ENCODE data around the gene OR52N4. TPM values are rescaled to one million over a fixed set of nuclear protein-coding genes. Genes with fewer than 3 reads are reported as not detected.
"Not testable (repeated sequence)": the region's sequence is repeated elsewhere in the genome, so short reads cannot be mapped to it uniquely, and the experiment has no call there.

OR52N4 gene
- total RNA-seq (2014; rRNA removed; shearing (Covaris generic)) = not detected in 2 replicates

DNA sequence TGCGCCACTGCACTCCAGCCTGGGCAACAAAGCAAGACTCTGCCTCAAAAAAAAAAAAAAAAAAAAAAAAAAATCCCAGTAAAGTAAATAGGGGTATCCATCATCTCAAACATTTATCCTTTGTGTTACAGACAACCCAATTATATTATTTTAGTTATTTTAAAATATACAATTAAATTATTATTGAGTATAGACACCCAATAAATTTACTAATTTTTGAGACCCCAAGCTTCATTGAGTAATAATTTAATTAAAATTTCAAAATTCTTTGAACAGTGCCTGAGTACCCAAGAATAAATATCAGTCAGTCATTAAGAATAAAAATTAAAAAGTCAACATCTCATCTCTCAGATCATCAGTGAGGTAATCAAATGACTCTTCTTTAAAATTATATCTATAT lies at the start of gene OR52N4:
TSS of gene OR52N4 (plus strand) at position 301 of the 400 bp plus-strand sequence. CDS start 498 bp downstream, outside the sequence.
- DNase-seq (ENCODE audit: low read depth) = no peak

DNA sequence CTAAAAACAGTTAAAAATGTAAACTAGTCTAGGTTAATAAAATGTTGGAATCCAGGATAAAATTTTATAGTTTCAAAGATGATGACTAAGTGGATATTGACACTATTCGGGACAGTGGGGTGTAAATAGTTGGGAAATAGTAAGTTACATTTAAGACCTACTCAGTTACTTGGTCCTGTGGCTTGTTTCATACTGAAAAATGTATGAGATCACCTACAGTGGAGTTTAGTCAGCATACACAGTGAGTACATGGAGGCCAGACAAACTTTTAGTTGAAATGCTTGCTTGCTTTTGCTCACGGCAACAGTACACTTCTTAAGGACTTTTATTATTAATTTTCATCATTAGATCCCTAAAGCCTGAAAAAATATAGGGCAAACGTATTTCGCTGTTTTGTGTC lies 48.4 kb upstream of the OR52N4 start:
- DNase-seq (ENCODE audit: low read depth) = peak; percentile 26

DNA sequence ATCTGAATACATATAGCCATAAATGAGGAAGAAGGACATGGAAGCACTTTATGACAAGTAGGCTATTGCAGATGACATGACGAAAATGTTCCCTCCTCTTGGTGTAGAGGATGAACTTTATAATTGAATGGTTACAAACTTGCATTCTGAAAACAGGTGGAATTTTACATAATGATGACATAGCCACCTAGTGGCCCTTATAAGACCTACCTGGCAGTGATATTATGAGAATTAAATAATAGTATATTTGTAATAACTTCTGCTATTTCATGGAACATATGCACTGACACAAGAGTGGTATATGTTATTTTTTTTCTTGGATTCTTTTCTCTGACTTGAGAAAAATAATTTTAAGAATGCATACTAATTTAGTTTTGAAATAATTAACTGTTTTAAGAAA lies 41.5 kb upstream of the OR52N4 start:
- peak; percentile 24 for DNase-seq (ENCODE audit: low read depth)

DNA sequence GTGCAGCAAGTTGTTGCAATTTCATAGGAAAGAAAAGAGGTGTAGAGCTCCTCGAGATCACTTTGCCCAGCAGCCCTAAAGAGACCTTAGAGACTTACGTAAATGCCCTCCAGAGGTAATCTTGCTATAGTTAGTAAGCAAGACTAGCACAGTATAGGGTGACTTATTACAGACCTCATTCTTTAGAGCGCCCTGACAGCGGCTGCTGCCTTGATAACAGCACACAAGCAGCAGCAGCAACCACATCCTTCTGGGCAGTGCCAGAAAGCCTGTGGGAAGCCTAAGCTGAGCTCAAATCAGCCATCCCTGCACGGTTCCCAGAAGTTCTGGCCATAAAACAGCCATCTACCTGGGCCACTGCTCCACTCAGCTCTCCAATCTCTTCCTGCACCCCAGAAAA lies 40.3 kb upstream of the OR52N4 start:
- DNase-seq (ENCODE audit: low read depth) = peak; percentile 15

DNA sequence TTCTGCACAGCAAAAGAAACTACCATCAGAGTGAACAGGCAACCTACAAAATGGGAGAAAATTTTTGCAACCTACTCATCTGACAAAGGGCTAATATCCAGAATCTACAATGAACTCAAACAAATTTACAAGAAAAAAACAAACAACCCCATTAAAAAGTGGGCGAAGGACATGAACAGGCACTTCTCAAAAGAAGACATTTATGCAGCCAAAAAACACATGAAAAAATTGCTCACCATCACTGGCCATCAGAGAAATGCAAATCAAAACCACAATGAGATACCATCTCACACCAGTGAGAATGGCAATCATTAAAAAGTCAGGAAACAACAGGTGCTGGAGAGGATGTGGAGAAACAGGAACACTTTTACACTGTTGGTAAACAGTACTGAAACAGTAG lies 37.5 kb upstream of the OR52N4 start:
- DNase-seq (ENCODE audit: low read depth) = not testable (repeated sequence)

DNA sequence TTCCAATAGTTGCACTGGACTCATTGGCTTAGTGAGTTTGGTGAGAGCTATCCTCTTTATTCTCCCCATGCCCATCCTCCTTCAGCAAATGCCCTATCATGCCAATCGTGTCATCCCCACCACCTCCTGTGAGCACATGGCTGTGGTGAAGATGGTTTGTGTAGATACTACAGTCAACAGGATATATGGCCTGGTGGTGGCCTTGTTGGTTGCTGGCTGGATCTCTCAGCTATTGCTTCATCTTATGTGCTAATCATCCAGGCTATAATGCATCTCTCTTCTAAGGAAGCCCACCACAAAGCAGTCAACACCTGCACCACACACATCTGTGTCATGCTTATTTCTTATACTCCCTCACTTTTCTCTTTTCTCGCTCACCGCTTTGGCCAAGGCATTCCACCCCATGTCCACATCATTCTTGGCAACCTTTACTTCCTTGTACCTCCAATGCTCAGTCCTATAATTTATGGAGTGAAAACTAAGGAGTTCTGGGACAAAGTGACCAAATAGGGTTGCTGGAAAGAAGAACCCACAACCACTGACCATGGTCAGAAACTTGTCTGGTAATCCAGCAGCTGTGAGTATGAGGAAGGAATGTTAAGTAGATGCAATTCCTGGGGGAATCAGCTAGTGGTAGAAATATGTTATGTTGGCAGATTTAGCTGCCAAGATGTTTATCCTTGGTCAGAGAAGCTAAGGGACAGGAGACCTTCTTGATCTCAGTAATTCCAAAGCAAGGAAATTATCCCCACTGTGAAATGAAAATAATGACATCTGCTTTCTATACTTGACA lies 34.1 kb upstream of the OR52N4 start:
- DNase-seq (ENCODE audit: low read depth) = no peak

DNA sequence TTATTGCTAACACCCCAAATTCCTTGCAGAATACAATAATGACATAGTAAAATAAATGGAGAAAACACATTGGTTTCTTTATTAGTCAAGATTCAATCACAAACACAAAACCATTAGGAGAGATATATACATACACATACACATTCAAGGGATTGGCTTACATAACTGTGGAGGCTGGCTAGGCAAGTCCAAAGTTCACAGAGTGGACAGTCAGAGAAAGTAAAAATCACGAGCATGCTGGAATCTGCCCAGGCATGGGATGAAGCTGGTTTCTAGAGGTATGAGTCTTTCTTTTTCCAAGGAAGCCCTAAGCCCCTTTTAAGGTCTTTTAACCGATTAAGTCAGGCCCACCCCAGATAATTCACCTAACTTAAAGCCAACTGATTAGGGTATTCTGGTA lies 31.4 kb upstream of the OR52N4 start:
- DNase-seq (ENCODE audit: low read depth) = no peak

DNA sequence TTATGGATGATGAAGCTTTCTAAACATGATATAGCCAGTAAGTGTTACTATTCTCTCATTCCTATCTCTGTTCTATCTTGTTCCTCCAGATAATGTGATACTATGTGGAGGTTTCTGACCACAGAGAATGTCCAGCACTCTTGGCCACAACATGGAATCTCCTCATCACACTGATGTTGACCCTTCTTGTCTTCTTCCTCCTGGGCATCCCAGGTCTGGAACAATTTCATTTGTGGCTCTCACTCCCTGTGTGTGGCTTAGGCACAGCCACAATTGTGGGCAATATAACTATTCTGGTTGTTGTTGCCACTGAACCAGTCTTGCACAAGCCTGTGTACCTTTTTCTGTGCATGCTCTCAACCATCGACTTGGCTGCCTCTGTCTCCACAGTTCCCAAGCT lies 27.7 kb upstream of the OR52N4 start:
- no peak for DNase-seq (ENCODE audit: low read depth)

DNA sequence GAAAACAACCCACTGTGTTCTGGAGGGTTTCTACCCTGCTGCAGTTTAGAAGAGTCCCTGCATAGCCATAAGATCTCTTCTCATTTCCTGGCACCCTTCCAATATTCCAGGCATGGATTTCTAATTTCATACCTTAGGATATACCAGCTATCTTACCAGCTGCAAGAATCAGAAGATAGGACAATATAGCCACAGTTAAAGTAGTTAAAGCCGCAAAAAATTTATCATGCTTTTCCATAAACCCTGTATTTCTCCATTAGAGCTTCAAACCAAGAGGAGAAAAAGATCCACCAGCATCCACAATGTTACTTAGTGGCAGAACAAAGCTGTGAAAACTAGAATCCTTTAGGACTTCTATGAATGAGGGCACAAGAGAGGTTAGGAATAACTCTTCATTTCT lies 26.4 kb upstream of the OR52N4 start:
- no peak for DNase-seq (ENCODE audit: low read depth)

DNA sequence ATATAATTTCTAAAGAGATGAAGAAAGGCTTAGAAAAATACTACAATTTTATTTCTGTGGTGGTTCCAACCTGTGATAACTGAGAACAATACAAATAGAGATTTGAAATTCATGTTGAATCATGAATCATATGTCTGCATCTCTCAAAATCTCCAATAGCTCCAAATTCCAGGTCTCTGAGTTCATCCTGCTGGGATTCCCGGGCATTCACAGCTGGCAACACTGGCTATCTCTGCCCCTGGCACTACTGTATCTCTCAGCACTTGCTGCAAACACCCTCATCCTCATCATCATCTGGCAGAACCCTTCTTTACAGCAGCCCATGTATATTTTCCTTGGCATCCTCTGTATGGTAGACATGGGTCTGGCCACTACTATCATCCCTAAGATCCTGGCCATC lies 17.6 kb upstream of the OR52N4 start, which contains the start of gene OR56B1:
TSS of gene OR56B1 (plus strand) at position 53 of the 400 bp plus-strand sequence. CDS start at position 122, 69 bp downstream.
- DNase-seq (ENCODE audit: low read depth) = no peak

DNA sequence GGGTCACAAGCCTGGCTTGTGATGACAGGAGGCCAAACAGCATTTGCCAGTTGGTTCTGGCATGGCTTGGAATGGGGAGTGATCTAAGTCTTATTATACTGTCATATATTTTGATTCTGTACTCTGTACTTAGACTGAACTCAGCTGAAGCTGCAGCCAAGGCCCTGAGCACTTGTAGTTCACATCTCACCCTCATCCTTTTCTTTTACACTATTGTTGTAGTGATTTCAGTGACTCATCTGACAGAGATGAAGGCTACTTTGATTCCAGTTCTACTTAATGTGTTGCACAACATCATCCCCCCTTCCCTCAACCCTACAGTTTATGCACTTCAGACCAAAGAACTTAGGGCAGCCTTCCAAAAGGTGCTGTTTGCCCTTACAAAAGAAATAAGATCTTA lies 17.0 kb upstream of the OR52N4 start:
- DNase-seq (ENCODE audit: low read depth) = peak; percentile 35

DNA sequence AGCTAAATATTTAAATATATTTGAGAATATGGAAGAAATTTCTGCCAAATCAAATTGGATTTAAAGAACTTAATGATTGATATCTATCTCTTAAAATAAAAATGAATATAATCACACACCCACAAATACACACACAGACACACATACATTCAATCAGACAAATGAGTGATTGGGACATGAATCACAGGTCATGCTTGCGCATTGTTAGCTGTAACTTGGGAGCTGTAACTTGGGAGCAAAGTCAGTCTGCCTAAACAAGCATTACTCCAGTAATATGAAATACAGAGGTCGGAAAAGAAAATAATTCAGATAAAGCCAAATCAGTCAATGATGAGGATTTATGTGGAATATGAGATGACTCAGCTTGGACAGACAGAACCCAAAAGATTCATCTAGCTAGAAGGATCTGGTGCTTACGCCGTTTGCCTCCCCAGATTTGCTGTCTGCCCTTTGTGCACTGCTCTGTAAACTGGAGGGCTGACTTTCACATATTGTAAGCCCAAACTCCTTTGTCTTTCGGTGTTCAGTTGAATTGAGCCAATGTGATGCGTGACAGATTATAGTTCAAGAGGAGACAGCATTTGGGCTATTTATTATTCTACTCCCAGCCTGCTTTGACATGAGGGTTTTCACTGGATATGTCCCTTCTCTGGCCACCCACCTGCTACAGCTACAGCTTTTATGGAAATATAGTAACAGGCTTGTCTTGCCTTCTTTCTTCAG lies 16.2 kb upstream of the OR52N4 start:
- DNase-seq (ENCODE audit: low read depth) = no peak

DNA sequence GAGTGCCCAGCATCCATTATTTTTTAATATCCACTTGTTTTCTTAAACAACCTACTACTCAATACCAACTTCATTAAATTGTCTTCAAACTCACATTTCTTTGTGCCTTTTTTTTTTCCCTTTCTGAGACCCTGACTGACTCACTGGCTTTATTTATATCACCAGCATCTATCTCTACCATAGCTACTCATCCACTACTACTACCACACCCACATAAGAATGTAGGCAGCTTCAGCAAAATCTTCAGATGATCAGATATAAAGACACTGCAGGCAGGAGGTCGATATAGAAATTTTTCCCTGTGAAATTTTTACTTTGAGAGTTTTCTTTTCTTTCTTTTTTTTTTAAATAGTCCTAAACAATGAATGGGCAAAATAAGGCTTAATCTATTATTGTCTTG lies 15.6 kb upstream of the OR52N4 start:
- no peak for DNase-seq (ENCODE audit: low read depth)

DNA sequence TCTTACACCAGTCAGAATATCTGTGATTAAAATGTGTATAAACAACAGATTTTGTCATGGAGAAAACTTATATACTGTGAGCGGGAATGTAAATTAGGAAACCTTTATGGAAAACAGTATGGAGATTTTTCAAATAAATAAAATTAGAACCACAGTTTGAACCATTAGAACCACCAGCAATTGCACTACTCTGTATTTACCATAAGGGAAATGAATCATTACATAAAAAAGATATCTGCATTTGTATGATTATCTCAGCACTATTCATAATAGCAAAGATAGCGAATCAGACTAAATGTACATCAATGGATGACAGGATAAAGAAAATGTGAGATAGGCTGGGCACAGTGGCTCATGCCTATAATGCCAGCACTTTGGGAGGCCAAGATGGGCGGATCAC lies 7.4 kb upstream of the OR52N4 start:
- no peak for DNase-seq (ENCODE audit: low read depth)

DNA sequence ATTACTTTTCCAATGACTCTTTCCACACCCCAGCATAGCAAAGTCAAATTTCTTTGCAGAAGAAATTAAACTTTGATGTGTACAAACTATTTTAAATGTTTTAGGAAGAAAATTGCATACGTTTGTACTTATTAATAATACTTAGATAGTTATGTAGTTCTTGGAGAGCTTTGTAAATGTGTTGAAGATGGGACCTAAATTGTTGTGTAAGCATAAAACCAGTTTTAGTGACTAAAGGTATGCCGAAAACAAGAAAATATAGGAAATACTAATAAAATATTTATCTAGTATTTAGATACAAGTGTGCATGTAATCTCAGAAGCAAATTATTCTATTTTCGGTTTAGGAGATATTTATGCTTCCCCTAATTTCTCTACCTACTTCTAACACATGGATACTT lies 4.2 kb upstream of the OR52N4 start:
- no peak for DNase-seq (ENCODE audit: low read depth)

DNA sequence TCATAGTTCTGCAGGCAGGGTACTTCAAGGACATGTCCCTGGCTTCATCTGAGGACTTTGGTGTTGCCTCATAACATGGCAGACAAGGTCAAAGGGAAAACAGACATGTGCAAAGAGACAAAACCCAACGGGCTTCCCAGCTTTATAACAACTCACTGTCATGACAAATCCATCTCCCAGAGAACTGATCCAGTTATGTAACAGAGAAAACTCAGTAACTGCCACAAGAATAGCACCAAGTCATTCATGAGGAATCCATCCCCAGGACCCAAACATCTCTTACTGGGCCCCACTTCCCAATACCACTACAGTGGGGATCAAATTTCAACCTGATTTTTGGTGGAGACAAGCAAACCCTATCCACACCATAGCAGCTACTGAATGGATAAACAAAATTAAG lies 13.0 kb downstream of the OR52N4 start:
- DNase-seq (ENCODE audit: low read depth) = peak; percentile 12

DNA sequence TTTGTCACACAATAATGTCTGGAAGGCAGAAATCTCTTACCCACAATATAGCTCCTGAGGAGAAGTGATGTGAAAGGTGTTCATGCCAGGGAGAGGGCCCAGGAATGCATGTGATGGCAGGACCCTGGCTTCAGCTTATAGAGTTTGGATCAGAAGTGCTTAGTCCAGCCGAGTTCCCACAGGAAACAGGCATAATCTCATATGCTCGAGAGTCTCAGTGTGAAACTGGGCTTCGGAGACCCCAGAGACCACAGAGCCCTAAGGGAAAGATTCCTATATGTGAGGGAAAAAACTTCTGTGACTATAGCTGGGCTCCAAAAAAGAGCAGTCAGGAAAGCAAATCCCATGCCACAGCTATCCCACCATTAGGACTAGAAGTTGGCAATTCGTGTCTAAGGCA lies 29.2 kb downstream of the OR52N4 start, which contains the start of gene OR52N5:
TSS of gene OR52N5 (minus strand) at position 101 of the 400 bp plus-strand sequence. CDS start 4,721 bp downstream, outside the sequence.
- no peak for DNase-seq (ENCODE audit: low read depth)

DNA sequence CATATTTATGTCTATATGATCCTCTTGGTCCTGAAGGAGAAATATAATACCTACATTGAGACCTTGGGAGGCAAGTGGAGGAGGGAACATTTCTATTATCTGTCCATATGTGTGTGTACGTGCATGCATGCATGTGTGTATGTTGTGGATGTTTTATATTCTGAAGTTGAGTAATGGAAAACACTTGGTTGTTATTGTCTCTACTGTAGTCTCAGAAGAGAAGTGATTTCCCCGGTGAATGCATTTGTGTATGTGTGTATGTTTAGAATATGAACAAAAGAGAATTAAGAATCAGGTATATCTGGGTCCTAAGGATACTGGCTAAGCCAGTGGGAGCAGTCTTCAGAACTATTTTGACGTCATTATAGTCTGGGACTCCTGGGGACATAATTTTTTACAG lies 37.1 kb downstream of the OR52N4 start, which contains the start of gene OR52N1:
TSS of gene OR52N1 (minus strand) at position 101 of the 400 bp plus-strand sequence. CDS start 2,449 bp downstream, outside the sequence.
- DNase-seq (ENCODE audit: low read depth) = no peak

DNA sequence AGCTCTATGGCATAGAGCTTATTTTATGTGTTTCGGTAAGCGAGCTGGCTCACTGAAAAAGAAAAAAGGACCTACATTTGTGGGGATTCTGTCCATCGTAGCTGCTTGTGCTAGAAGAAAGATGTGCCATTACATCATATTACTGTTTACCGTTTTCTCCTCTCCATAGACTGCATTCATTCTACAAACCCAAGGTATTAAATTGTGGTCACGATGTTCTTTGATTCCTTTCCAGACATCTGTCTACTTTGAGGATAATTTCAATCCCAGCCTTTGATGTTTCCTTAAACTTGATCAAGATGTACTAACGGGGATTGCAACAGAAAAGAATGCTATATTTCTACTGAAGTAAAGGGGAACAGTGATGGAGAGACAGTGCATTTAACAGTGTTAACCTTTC lies 42.5 kb downstream of the OR52N4 start:
- no peak for DNase-seq (ENCODE audit: low read depth)

DNA sequence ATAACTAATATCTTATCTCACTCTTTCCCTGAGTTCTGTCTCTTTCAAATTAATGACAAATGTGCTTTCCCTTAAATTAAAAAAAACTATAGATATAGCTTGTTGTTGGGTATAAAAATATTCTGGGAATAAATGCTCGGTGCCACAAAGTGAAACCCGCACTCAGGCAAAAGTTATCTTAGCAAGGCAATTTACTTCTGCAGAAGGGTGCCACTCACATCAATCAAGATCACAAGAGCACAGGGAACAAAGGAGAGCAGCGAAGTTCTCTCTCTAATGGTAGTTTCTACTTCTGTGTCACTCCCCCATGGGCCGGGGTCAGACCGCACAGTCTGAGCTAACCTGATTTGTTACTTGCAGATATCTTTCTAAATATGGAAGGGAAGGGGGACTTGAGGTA lies 49.9 kb downstream of the OR52N4 start:
- DNase-seq (ENCODE audit: low read depth) = no peak

All from M059J (cell line).